ENCODE measurements around the gene OR51L1. TPM values are rescaled to one million over a fixed set of nuclear protein-coding genes. Genes with fewer than 3 reads are reported as not detected.

OR51L1 gene
- total and polyA plus RNA-seq, 2 of the 4 experiments (the other 2 are of a cell fraction), result not detected

DNA sequence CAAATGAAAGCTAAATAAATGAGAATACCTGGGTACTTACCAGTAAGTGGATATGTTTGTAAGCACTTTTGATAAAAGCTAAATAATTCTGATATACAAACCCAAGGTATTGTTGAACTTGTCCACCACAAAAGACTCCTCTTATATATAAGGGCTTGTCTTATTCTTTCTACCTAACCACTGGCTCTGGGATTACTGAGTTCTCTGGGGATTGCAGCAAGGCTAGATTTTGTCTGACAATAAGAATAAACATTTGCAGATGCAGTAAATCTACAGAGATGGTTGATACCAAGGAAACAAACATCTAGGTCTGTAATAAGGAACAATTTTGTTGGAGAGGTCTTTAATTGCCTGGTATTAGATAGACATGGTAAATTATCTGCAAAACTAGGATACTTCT, 47.1 kb upstream of the OR51L1 start, which contains the start of gene OR51A4:
TSS of gene OR51A4 (minus strand) at position 101 of the 400 bp plus-strand sequence. CDS start 505 bp downstream, outside the sequence.
- no peaks in the 10 kb centered on the region for H3K9me3 ChIP-seq (ENCODE audit: control insufficient read depth, insufficient read depth, low read length)
- POLR2A ChIA-PET (ENCODE audit: unreplicated experiment), result no interaction called here
- no peak within 1 kb of the TSS for H2BK5ac ChIP-seq (ENCODE audit: low read depth, low read length, poor library complexity, severe bottlenecking)
- H3K23ac ChIP-seq (ENCODE audit: low read depth, low read length), result no peak within 1 kb of the TSS
- H4K5ac ChIP-seq (ENCODE audit: low read depth, low read length), result no peak within 1 kb of the TSS
- TF ChIP-seq MXI1 (IDR thresholded peaks at IDR 0.05; ENCODE audit: borderline replicate concordance, low read depth, low read length), result no peak
- TF ChIP-seq, protein P1, sequence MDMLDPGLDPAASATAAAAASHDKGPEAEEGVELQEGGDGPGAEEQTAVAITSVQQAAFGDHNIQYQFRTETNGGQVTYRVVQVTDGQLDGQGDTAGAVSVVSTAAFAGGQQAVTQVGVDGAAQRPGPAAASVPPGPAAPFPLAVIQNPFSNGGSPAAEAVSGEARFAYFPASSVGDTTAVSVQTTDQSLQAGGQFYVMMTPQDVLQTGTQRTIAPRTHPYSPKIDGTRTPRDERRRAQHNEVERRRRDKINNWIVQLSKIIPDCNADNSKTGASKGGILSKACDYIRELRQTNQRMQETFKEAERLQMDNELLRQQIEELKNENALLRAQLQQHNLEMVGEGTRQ (IDR thresholded peaks at IDR 0.05; ENCODE audit: low read depth, low read length), result no peak
- no peak for TF ChIP-seq RAD21 (IDR thresholded peaks at IDR 0.05; ENCODE audit: low read length)
- TF ChIP-seq MAZ (IDR thresholded peaks at IDR 0.05; ENCODE audit: borderline replicate concordance, low read depth, low read length), result no peak
- no peak for TF ChIP-seq CHD1 (IDR thresholded peaks at IDR 0.05; ENCODE audit: low read depth, low read length)
- no peak for TF ChIP-seq RCOR1 (IDR thresholded peaks at IDR 0.05; ENCODE audit: insufficient replicate concordance, low read length)
- TF ChIP-seq, protein P2, sequence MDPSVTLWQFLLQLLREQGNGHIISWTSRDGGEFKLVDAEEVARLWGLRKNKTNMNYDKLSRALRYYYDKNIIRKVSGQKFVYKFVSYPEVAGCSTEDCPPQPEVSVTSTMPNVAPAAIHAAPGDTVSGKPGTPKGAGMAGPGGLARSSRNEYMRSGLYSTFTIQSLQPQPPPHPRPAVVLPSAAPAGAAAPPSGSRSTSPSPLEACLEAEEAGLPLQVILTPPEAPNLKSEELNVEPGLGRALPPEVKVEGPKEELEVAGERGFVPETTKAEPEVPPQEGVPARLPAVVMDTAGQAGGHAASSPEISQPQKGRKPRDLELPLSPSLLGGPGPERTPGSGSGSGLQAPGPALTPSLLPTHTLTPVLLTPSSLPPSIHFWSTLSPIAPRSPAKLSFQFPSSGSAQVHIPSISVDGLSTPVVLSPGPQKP (IDR thresholded peaks at IDR 0.05; ENCODE audit: borderline replicate concordance, low read depth, low read length), result no peak
- no peak for TF ChIP-seq MAFK (IDR thresholded peaks at IDR 0.05; ENCODE audit: low read depth, low read length)
- no peak for TF ChIP-seq FOS (IDR thresholded peaks at IDR 0.05; ENCODE audit: low read depth, low read length)
- no peak for TF ChIP-seq SMC3 (IDR thresholded peaks at IDR 0.05; ENCODE audit: low read depth, low read length)
- no peak for TF ChIP-seq BHLHE40 (IDR thresholded peaks at IDR 0.05; ENCODE audit: low read depth, low read length)
- TF ChIP-seq POLR2A (IDR thresholded peaks at IDR 0.05; ENCODE audit: low read depth, low read length), result no peak
- TF ChIP-seq CEBPB (IDR thresholded peaks at IDR 0.05; ENCODE audit: low read depth, low read length), result no peak
- no peak for TF ChIP-seq NFE2L2 (IDR thresholded peaks at IDR 0.05; ENCODE audit: low read depth, low read length)
- TF ChIP-seq RFX5 (IDR thresholded peaks at IDR 0.05; ENCODE audit: low read depth, low read length), result no peak
- TF ChIP-seq, protein P3, sequence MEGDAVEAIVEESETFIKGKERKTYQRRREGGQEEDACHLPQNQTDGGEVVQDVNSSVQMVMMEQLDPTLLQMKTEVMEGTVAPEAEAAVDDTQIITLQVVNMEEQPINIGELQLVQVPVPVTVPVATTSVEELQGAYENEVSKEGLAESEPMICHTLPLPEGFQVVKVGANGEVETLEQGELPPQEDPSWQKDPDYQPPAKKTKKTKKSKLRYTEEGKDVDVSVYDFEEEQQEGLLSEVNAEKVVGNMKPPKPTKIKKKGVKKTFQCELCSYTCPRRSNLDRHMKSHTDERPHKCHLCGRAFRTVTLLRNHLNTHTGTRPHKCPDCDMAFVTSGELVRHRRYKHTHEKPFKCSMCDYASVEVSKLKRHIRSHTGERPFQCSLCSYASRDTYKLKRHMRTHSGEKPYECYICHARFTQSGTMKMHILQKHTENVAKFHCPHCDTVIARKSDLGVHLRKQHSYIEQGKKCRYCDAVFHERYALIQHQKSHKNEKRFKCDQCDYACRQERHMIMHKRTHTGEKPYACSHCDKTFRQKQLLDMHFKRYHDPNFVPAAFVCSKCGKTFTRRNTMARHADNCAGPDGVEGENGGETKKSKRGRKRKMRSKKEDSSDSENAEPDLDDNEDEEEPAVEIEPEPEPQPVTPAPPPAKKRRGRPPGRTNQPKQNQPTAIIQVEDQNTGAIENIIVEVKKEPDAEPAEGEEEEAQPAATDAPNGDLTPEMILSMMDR (conservative IDR thresholded peaks at IDR 0.05; ENCODE audit: low read depth, low read length), result no peak
- no peaks in the 10 kb centered on the region for H3K4me1 ChIP-seq (ENCODE audit: control insufficient read depth, insufficient read depth, low read length)
- no peaks in the 10 kb centered on the region for H3K79me1 ChIP-seq (ENCODE audit: low read depth in 1 of 2, low read length in 2 of 2)
- H2AK9ac ChIP-seq (replicated peaks; ENCODE audit: low read depth, low read length, poor library complexity), result no peak within 1 kb of the TSS
- ATAC-seq (ENCODE audit: low read depth), result no peak
- no peak within 1 kb of the TSS for H3K14ac ChIP-seq (replicated peaks; ENCODE audit: low read depth, low read length)
- BruUV-seq (replicated peaks), result no TSS peak
- no peak within 1 kb of the TSS for H4K8ac ChIP-seq (ENCODE audit: low read depth in 2 of 2, low read length in 2 of 2)
- dilution Hi-C loops (cut with HindIII; ENCODE audit: low sequenced_read_pairs, unreplicated experiment), result no loop called here
- H3K9me1 ChIP-seq (ENCODE audit: insufficient read depth, low read length), result no peaks in the 10 kb centered on the region
- H2AFZ ChIP-seq (replicated peaks; ENCODE audit: low read length, poor library complexity), result no peak within 1 kb of the TSS
- no peaks in the 10 kb centered on the region for H3K27me3 ChIP-seq (ENCODE audit: control insufficient read depth, insufficient read depth, low read length)
- H2BK15ac ChIP-seq (ENCODE audit: low read depth, low read length), result no peak within 1 kb of the TSS
- no peak within 1 kb of the TSS for H3K4me3 ChIP-seq (ENCODE audit: insufficient read depth, low read depth, low read length)
- no peak within 1 kb of the TSS for H2AK5ac ChIP-seq (ENCODE audit: low read depth, low read length)
- H3K4me2 ChIP-seq (ENCODE audit: low read depth, low read length), result no peak within 1 kb of the TSS
- H3K9ac ChIP-seq (ENCODE audit: low read depth, low read length), result no peak within 1 kb of the TSS
- no peak within 1 kb of the TSS for H3K56ac ChIP-seq (ENCODE audit: extremely low read depth, insufficient read depth, low read length)
- H2BK20ac ChIP-seq (ENCODE audit: low read depth, low read length), result no peak within 1 kb of the TSS
- no peak within 1 kb of the TSS for H3K18ac ChIP-seq (ENCODE audit: low read depth, low read length)
- intact Hi-C loops (cut with micrococcal nuclease), result no loop called here
- H4K91ac ChIP-seq (ENCODE audit: insufficient read depth, low read depth, low read length), result no peak within 1 kb of the TSS
- in situ Hi-C loops (cut with MboI; ENCODE audit: low sequenced_read_pairs), result no loop called here
- H3K36me3 ChIP-seq (ENCODE audit: control insufficient read depth, insufficient read depth, low read length), result no peaks in the 10 kb centered on the region
- H3K27ac ChIP-seq (ENCODE audit: insufficient read depth, low read length), result no peak within 1 kb of the TSS
- CTCF ChIA-PET, result no interaction called here
- H4K20me1 ChIP-seq (ENCODE audit: insufficient read depth, low read length), result no peaks in the 10 kb centered on the region
- no peak within 1 kb of the TSS for H2BK120ac ChIP-seq (ENCODE audit: low read depth, low read length)
- no peak for DNase-seq
- no peak within 1 kb of the TSS for H3K4ac ChIP-seq (ENCODE audit: low read depth, low read length)
